HCT116 (cell line): ENCODE results near the gene BMPER.

Source experiments
- EZH2 ChIP-seq: fragments of 200-600 bp; sonication (generic); IDR thresholded peaks from 2 replicates; pipeline ENCODE4 v1.6.1; 2017; ENCODE audit warnings: antibody characterized with exemption, mixed run types
- POLR2A ChIP-seq: IDR thresholded peaks from 2 replicates; pipeline ENCODE4 v1.7.0; 2011; ENCODE audit warnings: borderline replicate concordance; ENCODE audit not compliant: insufficient read depth, insufficient read length; ENCODE audit errors: extremely low read depth
- SIN3A ChIP-seq: IDR thresholded peaks from 2 replicates; pipeline ENCODE4 v1.6.1; 2012; ENCODE audit warnings: low read depth
- TCF7L2 ChIP-seq: IDR thresholded peaks from 2 replicates; pipeline ENCODE4 v1.7.0; 2011; ENCODE audit warnings: borderline replicate concordance, inconsistent platforms; ENCODE audit not compliant: insufficient read depth, insufficient read length; ENCODE audit errors: extremely low read depth
- YY1 ChIP-seq: IDR thresholded peaks from 2 replicates; pipeline ENCODE4 v1.6.1; 2011; ENCODE audit warnings: low read length, low read depth, moderate library complexity, mild to moderate bottlenecking; ENCODE audit not compliant: insufficient replicate concordance; ENCODE audit errors: extremely low read depth
- TF ChIP-seq, protein P1 (sequence below), 3 experiments: fragments of 200-600 bp in 1 of 3; sonication (generic) in 1 of 3; IDR thresholded peaks in 2 of 3; conservative IDR thresholded peaks in 1 of 3; 2 replicates each; pipeline ENCODE4 v1.5.1; 2012 to 2017; ENCODE audit warnings: low read depth in 2 of 3, low read length in 2 of 3, antibody characterized with exemption in 1 of 3, borderline replicate concordance in 1 of 3, control low read depth in 1 of 3, mild to moderate bottlenecking in 1 of 3, mixed read lengths in 1 of 3, mixed run types in 1 of 3, moderate library complexity in 1 of 3; ENCODE audit not compliant: insufficient read depth in 1 of 3

DNA sequence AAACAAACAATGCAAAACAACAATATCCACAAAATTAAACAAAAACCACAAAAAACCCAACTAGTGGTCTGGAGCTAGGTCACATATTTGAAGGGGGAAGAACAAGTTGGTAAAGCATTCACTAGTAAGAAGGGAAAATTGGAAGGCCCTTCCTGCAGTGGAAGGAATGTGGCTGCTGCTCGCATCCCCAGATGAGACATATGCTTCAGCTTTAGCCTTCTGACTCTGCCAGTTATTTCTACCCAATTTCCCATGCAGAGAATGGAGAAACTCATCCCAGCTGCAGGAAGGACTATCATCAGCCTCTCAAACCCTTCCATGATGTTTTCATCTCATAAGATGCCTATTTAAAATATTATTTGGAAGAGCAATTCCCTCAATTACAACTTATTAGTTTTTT, 176.6 kb downstream of the BMPER start:
- TF ChIP-seq TCF7L2 (no peak), YY1 (no peak), SIN3A (no peak), POLR2A (no peak), EZH2 (no peak)
- TF ChIP-seq, protein P1, sequence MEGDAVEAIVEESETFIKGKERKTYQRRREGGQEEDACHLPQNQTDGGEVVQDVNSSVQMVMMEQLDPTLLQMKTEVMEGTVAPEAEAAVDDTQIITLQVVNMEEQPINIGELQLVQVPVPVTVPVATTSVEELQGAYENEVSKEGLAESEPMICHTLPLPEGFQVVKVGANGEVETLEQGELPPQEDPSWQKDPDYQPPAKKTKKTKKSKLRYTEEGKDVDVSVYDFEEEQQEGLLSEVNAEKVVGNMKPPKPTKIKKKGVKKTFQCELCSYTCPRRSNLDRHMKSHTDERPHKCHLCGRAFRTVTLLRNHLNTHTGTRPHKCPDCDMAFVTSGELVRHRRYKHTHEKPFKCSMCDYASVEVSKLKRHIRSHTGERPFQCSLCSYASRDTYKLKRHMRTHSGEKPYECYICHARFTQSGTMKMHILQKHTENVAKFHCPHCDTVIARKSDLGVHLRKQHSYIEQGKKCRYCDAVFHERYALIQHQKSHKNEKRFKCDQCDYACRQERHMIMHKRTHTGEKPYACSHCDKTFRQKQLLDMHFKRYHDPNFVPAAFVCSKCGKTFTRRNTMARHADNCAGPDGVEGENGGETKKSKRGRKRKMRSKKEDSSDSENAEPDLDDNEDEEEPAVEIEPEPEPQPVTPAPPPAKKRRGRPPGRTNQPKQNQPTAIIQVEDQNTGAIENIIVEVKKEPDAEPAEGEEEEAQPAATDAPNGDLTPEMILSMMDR (IDR thresholded peaks at IDR 0.05 in 2 of 3, conservative IDR thresholded peaks at IDR 0.05 in 1 of 3; ENCODE audit: borderline replicate concordance in 1 of 3, insufficient read depth in 1 of 3, low read depth in 2 of 3, low read length in 2 of 3), result no peak
